Measurements from ENCODE around the gene C4BPA.

C4BPA gene

DNA sequence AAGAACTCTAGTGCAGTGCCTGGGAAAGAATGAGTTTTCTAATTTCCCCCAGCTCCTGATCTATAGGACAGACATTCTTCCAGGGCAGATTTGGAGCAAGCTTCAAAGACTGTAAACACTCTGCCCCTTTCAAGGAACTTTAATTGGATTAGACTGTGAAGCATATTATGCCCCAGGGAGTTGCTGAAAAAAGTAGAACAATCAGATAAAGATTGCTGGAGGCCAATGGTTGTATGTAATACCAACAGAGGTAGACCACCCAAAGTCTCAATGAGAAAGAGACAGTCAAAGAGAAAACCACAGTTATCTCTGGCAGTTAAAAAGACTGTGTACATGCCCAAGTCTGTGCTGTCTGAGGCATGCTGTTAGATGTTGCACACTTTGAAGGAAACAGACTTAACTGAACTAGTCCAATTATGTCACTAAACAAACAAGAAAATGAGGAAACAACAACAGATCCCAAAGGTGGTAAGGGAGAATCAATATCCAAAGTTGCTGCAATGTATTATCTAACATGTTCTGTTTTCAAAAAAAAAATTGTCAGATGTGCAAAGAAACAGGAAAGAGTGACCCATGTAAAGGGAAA lies 24.4 kb downstream of the C4BPA start:
- no peak for DNase-seq

DNA sequence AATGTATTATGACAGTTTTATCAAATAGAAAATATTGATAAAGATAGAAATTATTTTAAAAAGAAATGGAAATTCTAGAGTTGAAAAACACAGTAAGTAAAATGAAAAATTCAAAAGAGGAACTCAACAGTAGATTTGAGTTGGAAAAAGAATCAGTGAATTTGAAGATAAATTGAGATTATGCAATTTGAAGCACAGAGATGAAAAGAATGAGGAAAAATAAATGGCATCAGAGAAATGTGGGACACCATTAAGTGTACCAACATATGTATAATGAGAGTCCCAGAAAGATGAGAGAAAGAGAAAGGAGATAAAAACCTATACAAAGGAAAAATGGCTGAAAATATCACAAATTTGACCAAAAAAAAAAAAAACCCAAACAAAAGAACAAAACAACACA lies 25.0 kb downstream of the C4BPA start:
- DNase-seq = no peak

DNA sequence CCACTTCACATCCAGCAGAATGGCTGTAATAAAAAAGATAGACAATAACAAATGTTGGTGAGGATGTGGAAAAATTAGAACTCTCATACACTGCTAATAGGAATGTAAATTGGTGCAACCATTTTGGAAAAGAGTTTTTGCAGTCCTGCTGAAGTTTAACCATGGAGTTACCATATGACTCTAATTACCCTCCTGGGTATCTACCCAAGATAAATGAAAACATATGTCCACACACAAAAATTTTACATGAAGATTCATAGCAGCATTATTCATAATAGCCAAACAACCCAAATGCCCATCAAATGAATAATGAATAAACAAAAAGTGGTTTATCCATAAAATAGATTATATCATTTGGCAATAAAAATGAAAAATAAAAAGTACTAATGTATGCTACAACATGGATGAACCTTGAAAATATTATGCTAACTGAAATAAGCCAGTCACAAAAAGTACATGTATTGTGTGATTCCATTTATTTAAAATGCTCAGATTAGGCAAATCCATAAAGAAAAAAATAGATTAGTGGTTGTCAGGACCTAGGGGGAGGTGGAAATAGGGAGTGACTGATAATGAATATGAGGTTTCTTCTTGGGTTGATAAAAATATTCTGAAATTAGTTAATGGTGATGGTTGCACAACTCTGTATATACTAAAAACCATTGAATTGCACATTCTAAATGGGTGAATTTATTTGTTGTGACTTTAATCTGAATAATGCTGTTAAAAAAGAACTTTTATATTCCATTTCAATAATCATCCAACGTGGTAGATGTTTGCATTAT lies 26.4 kb downstream of the C4BPA start:
- DNase-seq = no peak

DNA sequence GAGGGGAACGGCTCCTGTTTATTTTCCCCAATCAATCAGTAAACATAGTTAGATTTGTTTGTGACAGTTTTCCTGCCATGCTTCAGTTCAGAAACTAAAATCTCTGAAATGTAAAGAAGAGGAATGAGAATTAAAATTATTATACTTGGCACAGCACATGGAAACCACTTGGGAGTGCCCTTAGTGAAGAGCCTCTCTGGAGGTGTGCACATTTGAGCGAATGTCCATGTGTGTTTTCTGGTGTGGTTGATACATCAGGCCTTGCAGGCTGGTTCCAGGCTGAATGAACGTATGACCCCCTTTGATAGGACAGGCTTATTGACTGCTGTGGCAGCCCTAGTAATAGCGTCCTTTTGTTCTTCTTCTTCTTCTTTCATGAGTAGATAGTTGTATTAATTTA lies 27.1 kb downstream of the C4BPA start:
- DNase-seq = no peak

- no peak for DNase-seq
Observed at GRCh38 chr1:207134581-207134980, 30.5 kb downstream of the C4BPA start.

DNA sequence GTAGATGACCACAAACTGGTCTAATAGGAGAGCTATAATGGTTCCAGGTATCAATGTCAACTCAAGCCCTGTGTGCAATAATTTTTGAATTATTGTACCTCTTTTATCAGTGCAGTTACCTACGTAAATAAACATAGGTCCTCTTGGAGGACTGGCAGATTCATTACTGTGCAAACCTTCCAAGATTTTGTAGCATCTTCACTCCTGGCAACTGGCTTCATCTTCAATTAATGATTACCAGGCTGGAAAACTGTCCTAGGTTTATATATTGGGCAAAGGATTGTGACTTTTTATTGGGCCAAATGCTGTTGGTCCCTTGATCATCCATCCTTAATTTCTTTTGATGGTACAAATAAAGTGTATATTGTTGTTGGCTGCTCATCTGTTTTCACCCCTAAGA lies 35.6 kb downstream of the C4BPA start:
- no peak for DNase-seq

- DNase-seq = no peak
Observed at GRCh38 chr1:207140536-207140935, 36.5 kb downstream of the C4BPA start.

DNA sequence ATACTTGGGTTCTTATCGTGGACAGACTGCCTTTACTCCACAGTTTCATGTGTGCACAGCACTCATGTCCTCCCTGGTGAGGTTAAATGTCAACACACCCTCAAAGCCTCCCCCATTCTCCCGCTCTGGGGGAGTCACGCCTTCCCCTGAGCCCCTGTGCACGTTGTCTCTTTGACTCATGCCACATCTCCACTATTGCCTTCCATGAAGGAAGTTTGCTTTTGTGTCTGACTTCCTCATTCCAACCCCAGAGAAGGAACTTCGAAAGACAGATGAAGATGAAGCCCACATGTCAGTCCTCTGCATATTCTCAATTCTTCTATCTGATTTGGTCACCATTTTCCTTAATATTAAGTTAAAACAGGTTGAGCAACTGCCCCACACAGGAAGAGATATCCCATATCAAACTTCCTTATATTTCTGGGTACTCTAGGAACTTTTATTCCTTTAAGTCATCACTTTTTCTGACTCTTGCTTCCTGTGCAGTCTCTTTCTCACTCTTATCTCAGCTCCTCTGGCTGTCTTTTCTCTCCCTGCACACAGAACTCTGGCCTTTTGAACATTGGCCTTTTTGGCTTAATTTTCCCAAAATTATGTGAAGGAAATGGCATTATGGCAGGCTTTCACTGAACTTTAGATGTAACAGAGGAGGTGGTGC lies 41.5 kb downstream of the C4BPA start:
- DNase-seq = no peak

GRCh38 chr1:207151920-207152319 lies 47.9 kb downstream of the C4BPA start:
- no peak for DNase-seq

GRCh38 chr1:207152792-207153468 lies 48.9 kb downstream of the C4BPA start:
- no peak for DNase-seq

- no peak for DNase-seq
Observed at GRCh38 chr1:207155028-207155427, 51.0 kb downstream of the C4BPA start.

DNA sequence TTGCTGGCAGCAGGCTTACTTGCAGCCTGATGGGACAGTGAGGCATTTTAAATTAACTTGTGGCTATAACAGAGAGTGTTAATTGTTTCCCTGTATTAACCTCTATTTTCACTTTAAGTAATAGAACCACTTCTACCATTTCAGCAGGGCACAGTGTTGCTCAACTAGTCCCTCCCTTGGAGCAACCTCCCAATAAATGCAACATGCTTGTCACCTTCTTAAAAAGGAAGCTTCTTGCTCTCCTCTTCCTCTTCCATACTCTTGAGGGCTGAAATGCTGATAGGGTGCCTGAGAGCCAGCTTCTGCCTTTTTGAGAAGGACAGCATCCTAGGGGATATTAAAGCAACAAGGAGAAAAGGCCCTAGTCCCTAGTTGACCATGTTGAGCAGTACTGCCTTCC lies 52.1 kb downstream of the C4BPA start:
- no peak for DNase-seq

DNA sequence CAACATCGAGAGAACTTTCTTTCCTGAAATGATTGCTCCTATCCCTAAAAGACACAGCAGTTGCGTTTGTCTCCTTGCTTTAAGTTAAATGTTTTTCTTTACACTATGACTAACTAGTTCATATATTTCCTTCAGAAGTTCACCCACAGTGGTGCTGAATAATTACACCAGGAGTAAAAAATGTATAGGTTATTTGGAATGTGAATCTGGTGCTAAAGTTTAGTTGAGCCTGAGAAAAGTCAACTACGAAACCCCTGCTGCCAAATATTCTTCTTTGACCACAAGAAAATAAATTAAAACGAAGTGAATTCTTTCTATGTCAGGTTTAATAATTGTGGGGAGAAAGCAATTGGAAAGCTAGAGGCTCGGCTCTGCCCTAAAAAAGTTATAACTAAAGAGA lies 52.8 kb downstream of the C4BPA start:
- DNase-seq = no peak

- DNase-seq = no peak
Observed at GRCh38 chr1:207164086-207164485, 60.1 kb downstream of the C4BPA start.

DNA sequence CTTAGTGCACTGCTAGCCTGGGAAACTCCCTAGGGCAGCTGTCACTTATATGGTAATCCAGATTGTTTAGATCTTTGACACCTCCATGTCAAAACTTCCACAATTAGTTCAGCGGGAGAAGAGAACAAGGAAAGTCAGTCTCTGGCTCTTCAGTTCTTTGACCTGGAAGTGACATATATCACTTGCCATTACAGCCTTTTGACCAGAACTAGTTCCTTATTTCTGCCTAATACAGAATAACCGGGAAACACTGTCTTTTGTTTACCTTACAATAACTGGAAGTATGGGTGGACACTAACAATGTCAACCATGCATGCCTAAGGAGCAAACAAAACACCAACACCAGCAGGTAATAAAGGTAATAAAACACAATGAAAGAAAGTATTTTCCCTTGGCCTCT lies 68.3 kb downstream of the C4BPA start:
- no peak for DNase-seq

GRCh38 chr1:207172885-207173284 lies 68.9 kb downstream of the C4BPA start:
- DNase-seq = no peak

DNA sequence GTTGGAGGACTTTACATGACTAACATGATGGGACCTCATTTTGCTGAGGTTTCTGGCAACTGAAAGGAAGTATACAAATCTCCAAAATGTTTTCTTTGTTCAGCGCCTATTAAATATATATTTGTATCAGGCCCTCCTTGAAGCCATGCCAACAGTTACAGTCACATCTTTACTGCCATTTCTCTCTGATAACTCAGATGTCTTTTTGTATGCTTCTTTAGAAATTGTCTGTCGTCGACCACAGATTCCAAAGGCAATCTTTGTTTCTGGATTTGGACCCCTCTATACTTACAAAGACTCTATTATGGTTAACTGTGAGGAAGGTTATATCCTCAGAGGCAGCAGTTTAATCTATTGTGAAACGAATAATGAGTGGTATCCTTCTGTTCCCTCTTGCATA lies 69.4 kb downstream of the C4BPA start:
- DNase-seq = no peak

- DNase-seq = no peak
Observed at GRCh38 chr1:207174913-207175312, 70.9 kb downstream of the C4BPA start.

DNA sequence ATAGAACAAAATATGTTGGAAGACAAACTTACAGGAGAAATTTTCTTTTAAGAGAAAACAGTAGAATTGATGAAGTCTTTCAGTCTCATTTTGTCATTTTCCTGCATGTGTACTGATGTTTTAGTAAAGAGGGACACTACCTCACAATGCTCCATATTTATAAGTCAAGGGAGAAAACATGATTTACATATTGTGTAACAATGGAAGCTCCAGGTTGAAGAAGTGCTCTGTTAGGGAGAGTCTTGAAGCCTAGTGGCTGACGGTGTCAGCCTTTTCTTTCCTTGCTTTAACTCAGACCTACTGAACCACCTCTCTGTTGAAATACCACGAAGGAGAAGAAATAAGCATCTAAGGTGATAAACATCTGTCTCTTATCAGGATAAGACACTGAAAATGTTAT lies 75.0 kb downstream of the C4BPA start:
- no peak for DNase-seq

GRCh38 chr1:207181847-207182246 lies 77.8 kb downstream of the C4BPA start:
- no peak for DNase-seq

DNA sequence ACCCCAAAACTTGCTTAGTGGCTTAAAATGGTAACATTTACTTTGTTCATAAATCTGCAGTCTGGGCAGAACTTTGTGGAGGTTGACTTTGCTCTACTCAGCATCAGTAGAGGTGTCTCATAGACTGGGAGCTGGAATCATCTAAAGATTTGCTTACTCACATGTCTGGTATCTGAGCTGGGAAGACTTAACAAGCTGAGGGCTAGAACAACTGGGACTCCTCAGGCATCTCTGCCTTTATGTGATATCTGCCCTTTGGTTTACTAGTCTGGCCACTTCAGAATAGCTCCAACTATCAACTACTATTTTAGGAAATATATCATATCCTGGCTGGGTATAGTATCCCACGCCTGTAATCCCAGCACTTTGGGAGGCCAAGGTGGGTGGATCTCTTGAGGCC lies 82.5 kb downstream of the C4BPA start:
- DNase-seq = no peak

DNA sequence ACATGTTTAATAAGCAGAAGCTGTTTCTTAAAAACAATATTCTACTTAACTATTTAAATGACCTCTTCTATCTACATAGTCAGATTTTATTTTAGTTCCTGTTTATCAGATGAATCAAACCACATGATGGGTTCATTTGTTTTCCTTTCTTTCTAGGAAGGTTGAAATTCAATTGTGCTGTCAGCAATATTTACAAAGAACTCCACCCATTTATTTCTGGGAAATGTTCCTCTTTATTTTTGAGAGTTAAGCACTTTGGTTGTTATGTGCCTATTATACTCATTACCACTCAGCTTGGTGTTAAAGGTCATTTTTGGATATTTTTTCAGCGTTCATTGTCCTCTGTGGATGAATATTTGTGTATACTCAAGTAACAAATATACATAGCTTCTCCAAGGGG lies 84.9 kb downstream of the C4BPA start:
- no peak for DNase-seq

DNA sequence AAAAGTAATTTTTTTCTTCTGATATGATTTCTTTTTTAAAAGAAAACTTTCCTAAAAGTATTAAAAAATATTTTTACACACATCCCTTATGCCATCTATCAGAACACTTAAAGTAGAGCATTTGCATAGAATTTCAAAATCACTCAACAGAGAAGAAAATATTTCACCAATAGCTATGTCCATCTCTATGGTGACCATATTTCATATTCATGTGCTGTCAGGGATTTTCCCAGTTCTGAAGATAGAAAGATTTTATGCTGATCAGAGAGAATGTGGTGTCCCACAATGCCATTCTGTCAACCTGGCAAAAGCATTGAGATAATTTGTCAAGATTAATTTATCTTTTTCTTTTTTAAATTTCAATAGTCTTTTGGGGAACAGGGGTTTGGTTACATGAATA lies 87.0 kb downstream of the C4BPA start:
- DNase-seq = no peak

GRCh38 chr1:207191776-207192175 lies 87.7 kb downstream of the C4BPA start:
- no peak for DNase-seq

All from right hindlimb (tissue), 1 donor.